ENCODE results near the gene NARS2.

DNA sequence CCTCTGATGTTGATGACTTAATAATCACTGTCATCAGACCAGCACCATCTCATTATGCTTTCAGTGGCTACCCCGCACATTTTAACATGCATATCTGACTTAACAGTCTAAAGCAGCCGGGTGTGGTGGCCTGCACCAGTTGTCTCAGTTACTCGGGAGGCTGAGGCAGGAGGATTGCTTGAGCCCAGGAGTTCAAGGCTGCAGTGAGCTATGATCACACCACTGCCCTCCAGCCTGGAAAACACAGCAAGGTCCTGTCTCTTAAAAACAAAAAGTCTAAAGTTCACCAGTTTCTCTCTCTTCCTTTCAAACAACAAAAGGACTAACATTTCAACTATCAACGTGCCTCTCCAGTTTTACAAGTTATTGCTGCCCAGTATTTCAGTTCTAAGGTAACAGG is 101.8 kb downstream of the NARS2 start:
- TF ChIP-seq, protein P1, sequence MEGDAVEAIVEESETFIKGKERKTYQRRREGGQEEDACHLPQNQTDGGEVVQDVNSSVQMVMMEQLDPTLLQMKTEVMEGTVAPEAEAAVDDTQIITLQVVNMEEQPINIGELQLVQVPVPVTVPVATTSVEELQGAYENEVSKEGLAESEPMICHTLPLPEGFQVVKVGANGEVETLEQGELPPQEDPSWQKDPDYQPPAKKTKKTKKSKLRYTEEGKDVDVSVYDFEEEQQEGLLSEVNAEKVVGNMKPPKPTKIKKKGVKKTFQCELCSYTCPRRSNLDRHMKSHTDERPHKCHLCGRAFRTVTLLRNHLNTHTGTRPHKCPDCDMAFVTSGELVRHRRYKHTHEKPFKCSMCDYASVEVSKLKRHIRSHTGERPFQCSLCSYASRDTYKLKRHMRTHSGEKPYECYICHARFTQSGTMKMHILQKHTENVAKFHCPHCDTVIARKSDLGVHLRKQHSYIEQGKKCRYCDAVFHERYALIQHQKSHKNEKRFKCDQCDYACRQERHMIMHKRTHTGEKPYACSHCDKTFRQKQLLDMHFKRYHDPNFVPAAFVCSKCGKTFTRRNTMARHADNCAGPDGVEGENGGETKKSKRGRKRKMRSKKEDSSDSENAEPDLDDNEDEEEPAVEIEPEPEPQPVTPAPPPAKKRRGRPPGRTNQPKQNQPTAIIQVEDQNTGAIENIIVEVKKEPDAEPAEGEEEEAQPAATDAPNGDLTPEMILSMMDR (IDR thresholded peaks at IDR 0.05), result no peak
- no peak for TF ChIP-seq EP300 (IDR thresholded peaks at IDR 0.05)
- no peak for TF ChIP-seq POLR2A (IDR thresholded peaks at IDR 0.05)
- TF ChIP-seq POLR2AphosphoS5 (IDR thresholded peaks at IDR 0.05), result no peak

Data from gastroesophageal sphincter (tissue), 3 donors.